Panc1 (cell line): Measurements from ENCODE around the gene CLBA1. TPM values are rescaled to one million over a fixed set of nuclear protein-coding genes. Genes with fewer than 3 reads are reported as not detected.
A peak's percentile ranks its signal among the peaks of the same experiment; 100 is the strongest.
"Not testable (repeated sequence)": the region's sequence is repeated elsewhere in the genome, so short reads cannot be mapped to it uniquely, and the experiment has no call there.

Experiments
- ATAC-seq: fragments of 200-7000 bp; cut with Tn5 transposase; 2 replicates; pipeline ENCODE4 v1.9.1; 2020; ENCODE audit warnings: mild to moderate bottlenecking, moderate library complexity
- BruUV-seq: library from RNA; stranded (reverse); fragments of 400-500 nt; replicated peaks from 2 replicates; lab custom pipeline; 2021; lab: Mats Ljungman, UMichigan
- CTCF ChIA-PET: fragments of 300-600 bp; sonication (Branson Sonifier 250); formaldehyde crosslinking; loops from one replicate; lab custom pipeline; 2022; ENCODE audit warnings: antibody characterized with exemption; lab: Charles Lee
- POLR2A ChIA-PET: fragments of 300-600 bp; sonication (Branson Sonifier 250); formaldehyde crosslinking; loops from one replicate; lab custom pipeline; 2022; ENCODE audit warnings: antibody characterized with exemption; lab: Charles Lee
- DNase-seq: peaks from one replicate; pipeline ENCODE4 v3.0.0-alpha.2; 2010; ENCODE audit warnings: low read depth, low spot score
- H3K27ac ChIP-seq: 2 replicates; pipeline ENCODE4 v1.5.1; 2011; ENCODE audit warnings: mild to moderate bottlenecking, low read length, inconsistent platforms
- H3K27me3 ChIP-seq: fragments of 200-500 bp; sonication (Bioruptor generic); 2 replicates; pipeline ENCODE4 v1.6.0; 2014; ENCODE audit warnings: low read length, inconsistent platforms; ENCODE audit not compliant: control insufficient read depth, insufficient read depth
- H3K36me3 ChIP-seq: fragments of 200-500 bp; sonication (Bioruptor generic); 2 replicates; pipeline ENCODE4 v1.5.1; 2014; ENCODE audit warnings: inconsistent platforms, mild to moderate bottlenecking, low read length, moderate library complexity; ENCODE audit not compliant: control insufficient read depth, insufficient read depth
- H3K4me1 ChIP-seq: 2 replicates; pipeline ENCODE4 v1.5.1; 2011; ENCODE audit warnings: inconsistent platforms, mild to moderate bottlenecking, low read length, moderate library complexity; ENCODE audit not compliant: control insufficient read depth, insufficient read depth
- H3K4me3 ChIP-seq, 2 experiments: 2 replicates each; pipeline ENCODE4 v1.5.1; 2011 to 2012; ENCODE audit warnings: low read depth in 2 of 2, low read length in 2 of 2, mild to moderate bottlenecking in 2 of 2, inconsistent platforms in 1 of 2, moderate library complexity in 1 of 2
- H3K9me3 ChIP-seq: fragments of 200-500 bp; sonication (Bioruptor generic); 2 replicates; pipeline ENCODE4 v1.5.1; 2014; ENCODE audit warnings: low read depth, mild to moderate bottlenecking, inconsistent platforms, low read length, moderate library complexity; ENCODE audit not compliant: control insufficient read depth, insufficient read depth
- CTCF ChIP-seq: fragments of 450-650 bp; IDR thresholded peaks from 2 replicates; pipeline ENCODE4 v1.5.1; 2017; ENCODE audit warnings: mild to moderate bottlenecking
- POLR2AphosphoS5 ChIP-seq: IDR thresholded peaks from 2 replicates; pipeline ENCODE4 v1.6.1; 2012; ENCODE audit warnings: mild to moderate bottlenecking, low read depth, low read length, moderate library complexity
- REST ChIP-seq, 2 experiments: IDR thresholded peaks; 2 replicates each; pipeline ENCODE4 v1.6.1; 2011 to 2012; ENCODE audit warnings: low read depth in 2 of 2, control low read depth in 1 of 2, low read length in 1 of 2, mild to moderate bottlenecking in 1 of 2, moderate library complexity in 1 of 2; ENCODE audit not compliant: insufficient read depth in 1 of 2
- SIN3A ChIP-seq: IDR thresholded peaks from 2 replicates; pipeline ENCODE4 v1.6.1; 2012; ENCODE audit warnings: low read depth, mild to moderate bottlenecking, low read length, moderate library complexity, borderline replicate concordance; ENCODE audit not compliant: insufficient read depth
- TCF7L2 ChIP-seq: IDR thresholded peaks from 2 replicates; pipeline ENCODE4 v1.6.1; 2011; ENCODE audit warnings: mild to moderate bottlenecking, low read depth, low read length, inconsistent platforms
- in situ Hi-C: cut with HindIII; loops from 2 replicates; pipeline ENCODE4 v1.10.0; 2016; ENCODE audit warnings: low sequenced_read_pairs, low pct_unique_long_range_greater_than_20kb
- intact Hi-C: fragments of 100-400 bp; cut with micrococcal nuclease; formaldehyde crosslinking; loops from one replicate; pipeline ENCODE4 v1.10.0; 2022; ENCODE audit not compliant: unreplicated experiment
- total RNA-seq: library from RNA; stranded (reverse); gene quantifications from one replicate; pipeline ENCODE4 v1.2.1, GENCODE V29; 2021; ENCODE audit not compliant: unreplicated experiment

The CLBA1 gene
- total RNA-seq, 1 experiment from 2014 or later, result 13.8 TPM

GRCh38 chr14:105026802-105027563 lies 41.4 kb downstream of the CLBA1 start:
- CTCF ChIA-PET, result no interaction called here
- peak overlapping the region; percentile 65 for H3K27ac ChIP-seq
- TF ChIP-seq POLR2AphosphoS5, result no peak
- TF ChIP-seq TCF7L2, result no peak
- TF ChIP-seq REST (IDR thresholded peaks at IDR 0.05; ENCODE audit: insufficient read depth in 1 of 2, low read depth in 2 of 2, low read length in 1 of 2), result no peak
- TF ChIP-seq CTCF, result no peak
- no peak for TF ChIP-seq SIN3A
- H3K4me3 ChIP-seq, result no peak overlapping the region
- H3K4me1 ChIP-seq, result peaks cover 32% of the 10 kb centered on the region
- POLR2A ChIA-PET, result no interaction called here
- intact Hi-C loops, result no loop called here
- in situ Hi-C loops, result no loop called here
- BruUV-seq, result no TSS peak
- ATAC-seq (no peak), DNase-seq (no peak)
- no peaks in the 10 kb centered on the region for H3K9me3 ChIP-seq
- H3K27me3 ChIP-seq, result no peaks in the 10 kb centered on the region
- H3K36me3 ChIP-seq, result no peaks in the 10 kb centered on the region

- H3K27me3 ChIP-seq, intact Hi-C loops, ATAC-seq, H3K4me3 ChIP-seq, H3K36me3 ChIP-seq, POLR2A ChIA-PET, in situ Hi-C loops, H3K9me3 ChIP-seq, DNase-seq: not testable (repeated sequence)
- Histone ChIP-seq H3K4me1 (peaks cover 25% of the 10 kb centered on the region), H3K27ac (peak overlapping the region; percentile 65; the same call in 1 of the 2 replicates)
- TSS peak; percentile 80 for BruUV-seq
- CTCF ChIA-PET, result interaction anchor here (1.3 kb wide), 1 partner anchor 17 kb away, joined by 5 read pairs; no protein-coding TSS in a partner anchor
Observed at GRCh38 chr14:105027718-105028117, 42.1 kb downstream of the CLBA1 start.
